SK-N-SH treated with all-trans-retinoic acid at 6 μM for 48 hours (cell line): ENCODE measurements around the gene BICC1.

Source experiments
- CSRNP3 ChIP-seq: fragments of 250-450 bp; sonication (Bioruptor Pico); IDR thresholded peaks from 2 replicates; pipeline ENCODE4 v1.5.1; 2021; ENCODE audit warnings: mild to moderate bottlenecking, moderate library complexity
- ZFP30 ChIP-seq: fragments of 450-650 bp; formaldehyde crosslinking; IDR thresholded peaks from 2 replicates; pipeline ENCODE4 v1.5.0; 2022; ENCODE audit warnings: mild to moderate bottlenecking, moderate library complexity

- TF ChIP-seq CSRNP3 (CRISPR knock-in tag) (no peak), ZFP30 (CRISPR knock-in tag) (no peak)
Measured at GRCh38 chr10:58570307-58570723, 57.6 kb downstream of the BICC1 start.
